ENCODE data around the gene TACO1. TPM values are rescaled to one million over a fixed set of nuclear protein-coding genes. Genes with fewer than 3 reads are reported as not detected.

The TACO1 gene
- total and polyA plus RNA-seq, 10 of the 15 experiments (the other 5 are each of a cell fraction or from before 2014, with no cell fraction given) = 8.5 to 38.6 (median 27.0) TPM

- 35% methylated on average over 6 of the region's 6 CpGs for WGBS (ENCODE audit: insufficient coverage, insufficient replicate concordance, low lambda C conversion rate, missing lambda C conversion rate)
- H3K27ac ChIP-seq (ENCODE audit: control insufficient read depth, insufficient read depth) = peak overlapping the region; percentile 28; the same call in 1 of the 2 replicates
- DNase-seq (ENCODE audit: low read depth, low spot score) (no peak), ATAC-seq (no peak), FAIRE-seq (no peak)
- no peak overlapping the region for H2AFZ ChIP-seq (ENCODE audit: control insufficient read depth, low read depth, low read length)
- no TSS peak for BruUV-seq (replicated peaks)
- in situ Hi-C loops (cut with MboI) = no loop called here
- H3K79me2 ChIP-seq (ENCODE audit: control insufficient read depth, insufficient read depth, low read length) = peaks cover 73% of the 10 kb centered on the region
- intact Hi-C loops (cut with micrococcal nuclease; ENCODE audit: unreplicated experiment) = loop anchor here (5.0 to 10.0 kb wide), 2 partner anchors 70 to 143 kb away; partner anchors contain the start of gene MAP3K3
- peak overlapping the region; percentile 80 for H3K4me2 ChIP-seq (ENCODE audit: control insufficient read depth, insufficient read depth)
- ChIA-PET RAD21 (ENCODE audit: unreplicated experiment) (interaction anchor here (1.7 kb wide), 1 partner anchor 110 kb away, joined by 4 read pairs; no protein-coding TSS in a partner anchor), SMC1A (ENCODE audit: uncharacterized antibody, unreplicated experiment) (interaction anchor here (0.5 to 2.8 kb wide), 5 partner anchors 9 to 665 kb away, joined by 3 to 12 read pairs (median 4); no protein-coding TSS in a partner anchor), POLR2A (interaction anchor here (0.9 to 1.7 kb wide), 4 partner anchors 13 to 106 kb away, joined by 7 to 8 read pairs (median 7); partner anchors contain the start of genes CYB561 and TACO1), CTCF (interaction anchor here (0.7 to 4.6 kb wide), 8 partner anchors 13 to 145 kb away, joined by 3 to 17 read pairs (median 3); no protein-coding TSS in a partner anchor)
- TF ChIP-seq SPI1 (IDR thresholded peaks at IDR 0.05; ENCODE audit: borderline replicate concordance, insufficient read depth, low read depth, low read length) (no peak), CREM (IDR thresholded peaks at IDR 0.05; ENCODE audit: low read depth) (no peak), NR2C1 (IDR thresholded peaks at IDR 0.05) (no peak), TAF1 (IDR thresholded peaks at IDR 0.05; ENCODE audit: borderline replicate concordance, low read depth, low read length) (no peak), NBN (IDR thresholded peaks at IDR 0.05) (no peak), EP300 (IDR thresholded peaks at IDR 0.05; ENCODE audit: borderline replicate concordance in 1 of 2, control insufficient read depth in 1 of 2, low read depth in 2 of 2, low read length in 2 of 2) (no peak), SUPT20H (IDR thresholded peaks at IDR 0.05; ENCODE audit: borderline replicate concordance, control insufficient read depth, low read depth, low read length) (no peak), IKZF2 (IDR thresholded peaks at IDR 0.05) (no peak), YY1 (IDR thresholded peaks at IDR 0.05; ENCODE audit: low read depth, low read length) (no peak), FOXM1 (IDR thresholded peaks at IDR 0.05; ENCODE audit: low read depth, low read length) (no peak), CBFB (IDR thresholded peaks at IDR 0.05; ENCODE audit: low read depth) (no peak), POLR2AphosphoS2 (IDR thresholded peaks at IDR 0.05; ENCODE audit: low read depth, low read length) (no peak), ESRRA (IDR thresholded peaks at IDR 0.05; ENCODE audit: low read length) (no peak), ASH2L (IDR thresholded peaks at IDR 0.05; ENCODE audit: borderline replicate concordance, low read depth) (no peak), SMC3 (IDR thresholded peaks at IDR 0.05; ENCODE audit: borderline replicate concordance, low read length) (no peak), SUZ12 (IDR thresholded peaks at IDR 0.05; ENCODE audit: unreplicated experiment) (no peak), NR2F1 (conservative IDR thresholded peaks at IDR 0.05) (no peak), PAX8 (IDR thresholded peaks at IDR 0.05) (no peak)
- TF ChIP-seq, protein P1, sequence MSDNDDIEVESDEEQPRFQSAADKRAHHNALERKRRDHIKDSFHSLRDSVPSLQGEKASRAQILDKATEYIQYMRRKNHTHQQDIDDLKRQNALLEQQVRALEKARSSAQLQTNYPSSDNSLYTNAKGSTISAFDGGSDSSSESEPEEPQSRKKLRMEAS (IDR thresholded peaks at IDR 0.05; ENCODE audit: low read depth, low read length) = no peak
- H3K4me1 ChIP-seq (ENCODE audit: control insufficient read depth, insufficient read depth, low read length) = peaks cover 20% of the 10 kb centered on the region
- H3K9me3 ChIP-seq (replicated peaks; ENCODE audit: control insufficient read depth, insufficient read depth, low read length) = peaks cover 3% of the 10 kb centered on the region; the same call in 1 of the 3 replicates
- peak overlapping the region; percentile 24 for H3K9ac ChIP-seq (ENCODE audit: control insufficient read depth, insufficient read depth, low read length)
- no peaks in the 10 kb centered on the region for H3K27me3 ChIP-seq (replicated peaks in 1 of 2; ENCODE audit: control insufficient read depth in 2 of 2, insufficient read depth in 2 of 2, low read length in 1 of 2)
- peaks cover 6% of the 10 kb centered on the region; the same call in 1 of the 2 replicates for H4K20me1 ChIP-seq (ENCODE audit: control insufficient read depth, insufficient read depth)
- peaks cover 0 to 2% of the 10 kb centered on the region in 2 experiments; a peak in 1 of 4 replicates for H3K36me3 ChIP-seq (ENCODE audit: control insufficient read depth in 2 of 2, insufficient read depth in 2 of 2, low read length in 1 of 2)
- H3K4me3 ChIP-seq = peak overlapping the region; percentile 75
Measured at GRCh38 chr17:63552211-63552610, 48.5 kb upstream of the TACO1 start.
